H1 (cell line): ENCODE measurements around the gene GALNTL6.

Source experiments
- BACH1 ChIP-seq: IDR thresholded peaks from 2 replicates; pipeline ENCODE4 v1.6.1; 2012; ENCODE audit warnings: low read length, improper control_type of control experiment
- BRCA1 ChIP-seq: IDR thresholded peaks from 2 replicates; pipeline ENCODE4 v1.6.1; 2012; ENCODE audit warnings: low read depth, low read length, improper control_type of control experiment
- EZH2 ChIP-seq: fragments of 200-600 bp; sonication (generic); IDR thresholded peaks from 2 replicates; pipeline ENCODE4 v1.7.1; 2012; ENCODE audit warnings: low read depth, mild to moderate bottlenecking, moderate library complexity, low read length, inconsistent platforms; ENCODE audit not compliant: severe bottlenecking
- HDAC6 ChIP-seq: IDR thresholded peaks from one replicate; pipeline ENCODE4 v1.7.1; 2012; ENCODE audit warnings: low read depth, mild to moderate bottlenecking, inconsistent platforms, low read length, moderate library complexity
- JUN ChIP-seq: IDR thresholded peaks from 2 replicates; pipeline ENCODE4 v1.6.1; 2011; ENCODE audit warnings: low read depth, mild to moderate bottlenecking, improper control_type of control experiment, low read length
- NRF1 ChIP-seq: IDR thresholded peaks from 2 replicates; pipeline ENCODE4 v1.6.1; 2011; ENCODE audit warnings: mild to moderate bottlenecking, low read depth, low read length, improper control_type of control experiment
- POLR2A ChIP-seq, 2 experiments: IDR thresholded peaks; 1 replicate in 1 of 2; 2 replicates in 1 of 2; pipeline ENCODE4 v1.6.1; 2011; ENCODE audit warnings: low read depth in 2 of 2, low read length in 2 of 2, mild to moderate bottlenecking in 2 of 2; ENCODE audit errors: control extremely low read depth in 1 of 2
- SP1 ChIP-seq: IDR thresholded peaks from 2 replicates; pipeline ENCODE4 v1.6.1; 2011; ENCODE audit warnings: low read depth, low read length
- TF ChIP-seq, protein P1 (sequence below), 3 experiments: IDR thresholded peaks; 1 replicate in 2 of 3; 2 replicates in 1 of 3; pipeline versions ENCODE4 v1.5.1 to v1.6.1; 2011; ENCODE audit warnings: low read length in 3 of 3, mild to moderate bottlenecking in 3 of 3, inconsistent platforms in 2 of 3, low read depth in 1 of 3, moderate library complexity in 1 of 3; ENCODE audit not compliant: insufficient read depth in 1 of 3; ENCODE audit errors: control extremely low read depth in 1 of 3
- TF ChIP-seq, protein P2 (sequence below): IDR thresholded peaks from 2 replicates; pipeline ENCODE4 v1.6.1; 2011; ENCODE audit warnings: low read length, improper control_type of control experiment

DNA sequence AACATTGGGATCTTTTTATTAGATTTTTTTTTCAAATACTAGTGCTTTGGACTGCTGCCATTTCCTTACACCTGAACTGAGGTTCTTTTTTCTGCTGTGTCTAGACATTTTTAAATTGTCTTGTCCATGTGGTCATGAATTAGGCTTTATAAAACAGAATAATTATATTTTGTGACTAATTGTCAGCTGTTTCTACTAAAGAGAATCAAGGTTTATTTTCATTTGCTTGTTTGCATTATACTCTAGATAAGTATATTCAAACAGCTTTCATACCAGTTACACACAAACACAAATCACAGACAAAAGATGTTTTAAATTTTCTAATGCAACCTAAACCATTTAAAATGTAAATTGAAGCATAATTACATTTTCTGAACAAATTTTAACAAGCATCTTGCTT lies 194.7 kb downstream of the GALNTL6 start:
- TF ChIP-seq POLR2A (IDR thresholded peaks at IDR 0.05; ENCODE audit: control extremely low read depth in 1 of 2, low read depth in 2 of 2, low read length in 2 of 2) (no peak), BRCA1 (no peak), NRF1 (no peak), SP1 (no peak), JUN (no peak), EZH2 (no peak), HDAC6 (no peak), BACH1 (no peak)
- TF ChIP-seq, protein P1, sequence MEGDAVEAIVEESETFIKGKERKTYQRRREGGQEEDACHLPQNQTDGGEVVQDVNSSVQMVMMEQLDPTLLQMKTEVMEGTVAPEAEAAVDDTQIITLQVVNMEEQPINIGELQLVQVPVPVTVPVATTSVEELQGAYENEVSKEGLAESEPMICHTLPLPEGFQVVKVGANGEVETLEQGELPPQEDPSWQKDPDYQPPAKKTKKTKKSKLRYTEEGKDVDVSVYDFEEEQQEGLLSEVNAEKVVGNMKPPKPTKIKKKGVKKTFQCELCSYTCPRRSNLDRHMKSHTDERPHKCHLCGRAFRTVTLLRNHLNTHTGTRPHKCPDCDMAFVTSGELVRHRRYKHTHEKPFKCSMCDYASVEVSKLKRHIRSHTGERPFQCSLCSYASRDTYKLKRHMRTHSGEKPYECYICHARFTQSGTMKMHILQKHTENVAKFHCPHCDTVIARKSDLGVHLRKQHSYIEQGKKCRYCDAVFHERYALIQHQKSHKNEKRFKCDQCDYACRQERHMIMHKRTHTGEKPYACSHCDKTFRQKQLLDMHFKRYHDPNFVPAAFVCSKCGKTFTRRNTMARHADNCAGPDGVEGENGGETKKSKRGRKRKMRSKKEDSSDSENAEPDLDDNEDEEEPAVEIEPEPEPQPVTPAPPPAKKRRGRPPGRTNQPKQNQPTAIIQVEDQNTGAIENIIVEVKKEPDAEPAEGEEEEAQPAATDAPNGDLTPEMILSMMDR (IDR thresholded peaks at IDR 0.05; ENCODE audit: control extremely low read depth in 1 of 3, insufficient read depth in 1 of 3, low read depth in 1 of 3, low read length in 3 of 3), result no peak
- TF ChIP-seq, protein P2, sequence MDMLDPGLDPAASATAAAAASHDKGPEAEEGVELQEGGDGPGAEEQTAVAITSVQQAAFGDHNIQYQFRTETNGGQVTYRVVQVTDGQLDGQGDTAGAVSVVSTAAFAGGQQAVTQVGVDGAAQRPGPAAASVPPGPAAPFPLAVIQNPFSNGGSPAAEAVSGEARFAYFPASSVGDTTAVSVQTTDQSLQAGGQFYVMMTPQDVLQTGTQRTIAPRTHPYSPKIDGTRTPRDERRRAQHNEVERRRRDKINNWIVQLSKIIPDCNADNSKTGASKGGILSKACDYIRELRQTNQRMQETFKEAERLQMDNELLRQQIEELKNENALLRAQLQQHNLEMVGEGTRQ, result no peak
